Measurements from ENCODE around the gene AP1G1. TPM values are rescaled to one million over a fixed set of nuclear protein-coding genes. Genes with fewer than 3 reads are reported as not detected.

AP1G1 gene
- total and polyA plus RNA-seq, 2 donors: 24.1 to 26.7 TPM

DNA sequence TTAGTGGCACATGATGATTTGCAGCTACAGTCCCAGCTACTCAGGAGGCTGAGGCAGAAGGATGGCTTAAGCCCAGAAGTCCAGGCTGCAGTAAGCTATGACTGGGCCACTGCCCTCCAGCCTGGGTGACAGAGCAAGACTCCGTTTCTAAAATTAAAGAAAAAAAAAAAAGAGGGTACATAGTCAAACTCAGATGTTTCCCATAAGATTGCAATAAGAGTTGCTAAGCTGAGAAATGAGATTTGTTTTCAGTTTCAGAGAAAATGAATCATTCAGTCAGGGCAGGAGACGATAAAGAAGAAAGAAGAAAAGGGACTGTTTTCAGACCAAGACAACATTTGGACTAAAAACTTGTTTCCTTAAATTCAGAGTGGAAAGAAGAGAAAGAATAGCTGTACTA lies 54.0 kb downstream of the AP1G1 start:
- no peak for DNase-seq (ENCODE audit: low read depth in 6 of 9, low spot score in 9 of 9)
- Histone ChIP-seq H3K4me3 (ENCODE audit: low read length in 2 of 2) (no peak overlapping the region), H3K36me3 (ENCODE audit: control insufficient read depth in 2 of 2, insufficient read depth in 2 of 2, low read length in 1 of 2) (peaks cover 46 to 65% of the 10 kb centered on the region in 2 donors), H3K27me3 (ENCODE audit: control insufficient read depth in 2 of 2, insufficient read depth in 1 of 2, low read length in 1 of 2) (no peaks in the 10 kb centered on the region), H3K27ac (ENCODE audit: low read depth in 1 of 2, low read length in 1 of 2) (no peak overlapping the region), H3K9me3 (ENCODE audit: control insufficient read depth in 2 of 2, insufficient read depth in 1 of 2, low read length in 1 of 2) (no peaks in the 10 kb centered on the region), H3K4me1 (ENCODE audit: control insufficient read depth in 2 of 2, insufficient read depth in 2 of 2, low read length in 2 of 2) (no peaks in the 10 kb centered on the region)
- 93% methylated on average over 2 of the region's 2 CpGs for WGBS

DNA sequence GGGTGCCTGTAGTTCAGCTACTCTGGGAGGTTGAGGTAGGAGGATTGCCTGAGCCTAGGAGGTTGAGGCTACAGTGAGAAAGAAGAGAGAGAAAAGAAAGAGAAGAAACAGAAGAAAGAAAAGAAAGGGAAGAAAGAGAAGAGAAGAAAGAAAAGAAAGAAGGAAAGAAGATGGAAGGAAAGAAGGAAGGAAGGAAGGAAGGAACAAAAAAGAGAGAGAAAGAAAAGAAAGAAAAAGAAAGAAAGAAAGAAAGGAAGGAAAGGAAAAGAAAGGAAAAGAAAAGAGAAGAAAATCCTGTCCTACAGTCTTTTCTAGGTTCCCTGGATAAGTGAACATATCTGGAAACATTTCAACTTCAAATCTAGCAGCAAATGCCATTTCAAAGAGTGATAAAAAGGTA lies 54.5 kb downstream of the AP1G1 start:
- Histone ChIP-seq H3K9me3 (ENCODE audit: control insufficient read depth in 2 of 2, insufficient read depth in 1 of 2, low read length in 1 of 2) (no peaks in the 10 kb centered on the region), H3K36me3 (ENCODE audit: control insufficient read depth in 2 of 2, insufficient read depth in 2 of 2, low read length in 1 of 2) (peaks cover 49 to 69% of the 10 kb centered on the region in 2 donors), H3K27me3 (ENCODE audit: control insufficient read depth in 2 of 2, insufficient read depth in 1 of 2, low read length in 1 of 2) (no peaks in the 10 kb centered on the region), H3K4me1 (ENCODE audit: control insufficient read depth in 2 of 2, insufficient read depth in 2 of 2, low read length in 2 of 2) (no peaks in the 10 kb centered on the region), H3K27ac (ENCODE audit: low read depth in 1 of 2, low read length in 1 of 2) (no peak overlapping the region), H3K4me3 (ENCODE audit: low read length in 2 of 2) (no peak overlapping the region)
- DNase-seq (ENCODE audit: low read depth in 6 of 9, low spot score in 9 of 9): no peak

DNA sequence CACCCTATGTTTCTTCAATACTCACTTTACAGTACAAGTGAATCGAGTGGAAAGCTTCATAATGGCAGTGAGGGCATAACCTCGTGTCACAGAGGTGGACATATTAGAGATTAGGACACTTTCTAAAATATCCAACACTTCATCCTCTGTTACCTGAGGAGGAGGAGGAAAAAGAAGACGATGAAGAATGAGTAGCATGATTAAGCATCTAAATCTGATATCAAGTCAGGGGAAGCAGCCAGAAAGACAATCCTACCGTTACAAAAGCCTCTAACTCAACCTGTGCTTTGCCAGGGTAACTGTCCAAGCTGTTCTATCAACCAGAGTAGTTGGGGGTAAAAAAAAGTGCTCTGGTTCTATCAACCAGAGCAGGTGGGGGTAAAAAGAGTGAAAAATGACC lies 60.4 kb downstream of the AP1G1 start:
- H3K27me3 ChIP-seq (ENCODE audit: control insufficient read depth in 2 of 2, insufficient read depth in 1 of 2, low read length in 1 of 2): no peaks in the 10 kb centered on the region
- DNase-seq (ENCODE audit: low read depth in 6 of 9, low spot score in 9 of 9): no peak
- no peaks in the 10 kb centered on the region for H3K4me1 ChIP-seq (ENCODE audit: control insufficient read depth in 2 of 2, insufficient read depth in 2 of 2, low read length in 2 of 2)
- no peak overlapping the region for H3K27ac ChIP-seq (ENCODE audit: low read depth in 1 of 2, low read length in 1 of 2)
- H3K36me3 ChIP-seq (ENCODE audit: control insufficient read depth in 2 of 2, insufficient read depth in 2 of 2, low read length in 1 of 2): peaks cover 42 to 60% of the 10 kb centered on the region in 2 donors
- WGBS: 97% methylated on average over 4 of the region's 4 CpGs
- no peak overlapping the region for H3K4me3 ChIP-seq (ENCODE audit: low read length in 2 of 2)
- no peaks in the 10 kb centered on the region for H3K9me3 ChIP-seq (ENCODE audit: control insufficient read depth in 2 of 2, insufficient read depth in 1 of 2, low read length in 1 of 2)

DNA sequence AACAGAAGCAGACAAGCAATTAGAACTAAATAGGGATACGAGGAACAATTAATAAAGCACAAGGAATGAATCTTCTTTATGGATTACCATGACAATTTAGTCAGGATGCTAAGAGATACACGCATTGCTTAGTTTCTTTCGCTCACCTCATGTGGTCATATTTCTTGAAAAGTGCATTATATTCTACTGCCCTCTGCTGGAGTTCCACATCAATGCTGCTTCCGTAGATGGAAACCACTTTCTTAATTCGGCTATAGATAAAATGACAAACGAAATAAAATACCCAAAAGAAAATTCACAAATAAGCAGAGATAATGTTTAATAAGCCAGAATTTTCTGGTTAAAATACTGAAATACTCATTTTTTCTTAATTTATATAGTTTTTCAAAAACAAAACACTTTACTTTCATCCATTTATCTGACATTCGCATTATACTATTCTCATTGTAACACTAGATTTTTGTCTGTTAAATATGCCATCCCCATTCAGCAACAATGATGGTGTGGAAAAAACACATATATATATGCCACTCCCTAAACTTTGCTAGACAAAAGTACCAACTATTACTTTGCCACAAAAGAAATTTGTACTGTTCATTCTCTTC lies 62.1 kb downstream of the AP1G1 start:
- Histone ChIP-seq H3K27me3 (ENCODE audit: control insufficient read depth in 2 of 2, insufficient read depth in 1 of 2, low read length in 1 of 2) (no peaks in the 10 kb centered on the region), H3K27ac (ENCODE audit: low read depth in 1 of 2, low read length in 1 of 2) (no peak overlapping the region), H3K4me3 (ENCODE audit: low read length in 2 of 2) (no peak overlapping the region), H3K9me3 (ENCODE audit: control insufficient read depth in 2 of 2, insufficient read depth in 1 of 2, low read length in 1 of 2) (no peaks in the 10 kb centered on the region), H3K4me1 (ENCODE audit: control insufficient read depth in 2 of 2, insufficient read depth in 2 of 2, low read length in 2 of 2) (no peaks in the 10 kb centered on the region), H3K36me3 (ENCODE audit: control insufficient read depth in 2 of 2, insufficient read depth in 2 of 2, low read length in 1 of 2) (peaks cover 41 to 59% of the 10 kb centered on the region in 2 donors)
- peak in 6 of 9 donors; percentile 15 to 62 (median 24) for DNase-seq (ENCODE audit: low read depth in 6 of 9, low spot score in 9 of 9)
- WGBS: 70% methylated on average over 7 of the region's 7 CpGs

DNA sequence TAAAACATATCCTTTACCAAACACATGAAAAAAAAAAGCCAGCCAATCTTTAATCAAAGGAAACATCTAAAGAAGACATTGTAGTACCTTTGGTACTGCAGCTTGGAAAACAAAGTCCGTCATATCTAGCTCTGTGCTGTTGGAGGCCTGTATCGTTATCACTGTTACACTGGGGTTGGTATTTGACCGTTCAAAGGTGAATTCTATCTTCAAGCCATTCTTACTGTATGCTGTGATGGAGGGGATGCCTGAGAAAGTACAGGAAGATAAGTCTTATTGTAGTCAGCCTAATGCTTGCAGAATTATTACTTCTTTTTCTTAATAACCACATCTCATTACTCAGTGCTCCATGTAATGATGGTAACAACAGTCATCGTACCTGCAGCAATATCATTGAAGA lies 69.8 kb downstream of the AP1G1 start:
- Histone ChIP-seq H3K27me3 (ENCODE audit: control insufficient read depth in 2 of 2, insufficient read depth in 1 of 2, low read length in 1 of 2) (no peaks in the 10 kb centered on the region), H3K27ac (ENCODE audit: low read depth in 1 of 2, low read length in 1 of 2) (no peak overlapping the region), H3K4me1 (ENCODE audit: control insufficient read depth in 2 of 2, insufficient read depth in 2 of 2, low read length in 2 of 2) (no peaks in the 10 kb centered on the region), H3K9me3 (ENCODE audit: control insufficient read depth in 2 of 2, insufficient read depth in 1 of 2, low read length in 1 of 2) (no peaks in the 10 kb centered on the region), H3K4me3 (ENCODE audit: low read length in 2 of 2) (no peak overlapping the region), H3K36me3 (ENCODE audit: control insufficient read depth in 2 of 2, insufficient read depth in 2 of 2, low read length in 1 of 2) (peaks cover 29 to 60% of the 10 kb centered on the region in 2 donors)
- DNase-seq (ENCODE audit: low read depth in 6 of 9, low spot score in 9 of 9): no peak
- over 99% methylated on average over 4 of the region's 4 CpGs for WGBS

DNA sequence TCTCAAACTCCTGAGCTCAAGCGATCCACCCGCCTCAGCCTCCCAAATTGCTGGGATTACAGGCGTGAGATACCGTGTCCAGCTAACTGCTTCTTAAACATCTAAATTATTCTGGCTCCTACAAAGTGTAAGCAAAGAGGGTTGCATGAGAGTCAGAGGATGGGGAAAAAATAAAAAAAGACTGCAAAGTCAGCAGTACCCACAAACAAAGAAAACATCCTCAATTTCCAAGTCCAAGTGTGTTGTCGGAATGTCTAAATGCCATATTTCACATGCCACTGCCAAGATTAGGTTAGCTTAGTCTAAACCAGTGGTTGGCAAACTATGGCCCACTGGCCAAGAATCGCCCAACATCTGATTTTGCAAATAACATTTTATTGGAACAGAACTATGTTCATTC lies 71.1 kb downstream of the AP1G1 start:
- Histone ChIP-seq H3K4me1 (ENCODE audit: control insufficient read depth in 2 of 2, insufficient read depth in 2 of 2, low read length in 2 of 2) (no peaks in the 10 kb centered on the region), H3K27me3 (ENCODE audit: control insufficient read depth in 2 of 2, insufficient read depth in 1 of 2, low read length in 1 of 2) (no peaks in the 10 kb centered on the region), H3K36me3 (ENCODE audit: control insufficient read depth in 2 of 2, insufficient read depth in 2 of 2, low read length in 1 of 2) (peaks cover 26 to 61% of the 10 kb centered on the region in 2 donors), H3K9me3 (ENCODE audit: control insufficient read depth in 2 of 2, insufficient read depth in 1 of 2, low read length in 1 of 2) (no peaks in the 10 kb centered on the region), H3K4me3 (ENCODE audit: low read length in 2 of 2) (no peak overlapping the region), H3K27ac (ENCODE audit: low read depth in 1 of 2, low read length in 1 of 2) (no peak overlapping the region)
- DNase-seq (ENCODE audit: low read depth in 6 of 9, low spot score in 9 of 9): no peak
- 99% methylated on average over 6 of the region's 6 CpGs for WGBS

DNA sequence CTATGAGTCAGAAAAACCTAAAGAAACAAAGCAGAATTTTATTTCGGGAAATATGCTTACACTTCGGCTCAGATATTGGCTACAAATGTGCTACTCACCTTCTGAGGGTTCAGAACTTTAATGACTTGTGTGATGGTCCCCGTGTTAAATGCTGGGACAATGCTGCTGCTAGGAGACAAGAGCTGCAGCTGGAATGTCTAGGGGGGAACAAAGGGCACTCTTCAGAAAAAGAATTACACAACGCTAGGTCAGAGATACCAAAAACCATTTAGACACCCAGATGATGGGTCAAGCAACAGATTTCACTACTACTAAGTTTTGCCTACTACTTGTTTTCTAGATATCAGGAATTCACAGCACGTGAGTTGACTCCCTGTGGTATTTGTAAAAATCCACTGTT lies 74.1 kb downstream of the AP1G1 start:
- no peak for DNase-seq (ENCODE audit: low read depth in 6 of 9, low spot score in 9 of 9)
- Histone ChIP-seq H3K4me3 (ENCODE audit: low read length in 2 of 2) (no peak overlapping the region), H3K9me3 (ENCODE audit: control insufficient read depth in 2 of 2, insufficient read depth in 1 of 2, low read length in 1 of 2) (no peaks in the 10 kb centered on the region), H3K4me1 (ENCODE audit: control insufficient read depth in 2 of 2, insufficient read depth in 2 of 2, low read length in 2 of 2) (no peaks in the 10 kb centered on the region), H3K36me3 (ENCODE audit: control insufficient read depth in 2 of 2, insufficient read depth in 2 of 2, low read length in 1 of 2) (peaks cover 31 to 66% of the 10 kb centered on the region in 2 donors), H3K27ac (ENCODE audit: low read depth in 1 of 2, low read length in 1 of 2) (no peak overlapping the region), H3K27me3 (ENCODE audit: control insufficient read depth in 2 of 2, insufficient read depth in 1 of 2, low read length in 1 of 2) (no peaks in the 10 kb centered on the region)
- WGBS: 97% methylated on average over 5 of the region's 5 CpGs

DNA sequence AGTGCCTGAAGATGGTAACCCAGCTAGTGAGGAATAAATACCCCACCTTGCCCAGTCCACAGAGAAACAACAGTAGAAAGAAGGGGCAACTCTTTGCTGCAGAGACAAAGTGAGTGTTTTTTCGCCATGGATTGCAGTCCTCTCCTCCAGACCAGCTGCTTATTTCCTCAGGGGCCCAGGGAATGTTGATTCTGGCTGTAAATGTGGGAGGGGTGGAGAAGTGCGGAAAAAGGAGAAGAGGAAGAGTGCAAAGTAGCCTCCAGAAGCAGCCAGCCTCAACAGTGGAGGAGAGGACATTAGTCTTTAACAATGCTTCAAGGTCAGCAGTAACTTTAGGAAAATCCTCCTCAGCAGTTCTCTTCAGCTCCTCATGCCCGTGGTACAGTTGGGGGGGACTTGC lies 76.0 kb downstream of the AP1G1 start:
- H3K4me1 ChIP-seq (ENCODE audit: control insufficient read depth in 2 of 2, insufficient read depth in 2 of 2, low read length in 2 of 2): no peaks in the 10 kb centered on the region
- no peak overlapping the region for H3K4me3 ChIP-seq (ENCODE audit: low read length in 2 of 2)
- H3K27ac ChIP-seq (ENCODE audit: low read depth in 1 of 2, low read length in 1 of 2): no peak overlapping the region
- 98% methylated on average over 3 of the region's 3 CpGs for WGBS
- peaks cover 21 to 51% of the 10 kb centered on the region in 2 donors for H3K36me3 ChIP-seq (ENCODE audit: control insufficient read depth in 2 of 2, insufficient read depth in 2 of 2, low read length in 1 of 2)
- DNase-seq (ENCODE audit: low read depth in 6 of 9, low spot score in 9 of 9): no peak
- no peaks in the 10 kb centered on the region for H3K27me3 ChIP-seq (ENCODE audit: control insufficient read depth in 2 of 2, insufficient read depth in 1 of 2, low read length in 1 of 2)
- no peaks in the 10 kb centered on the region for H3K9me3 ChIP-seq (ENCODE audit: control insufficient read depth in 2 of 2, insufficient read depth in 1 of 2, low read length in 1 of 2)

DNA sequence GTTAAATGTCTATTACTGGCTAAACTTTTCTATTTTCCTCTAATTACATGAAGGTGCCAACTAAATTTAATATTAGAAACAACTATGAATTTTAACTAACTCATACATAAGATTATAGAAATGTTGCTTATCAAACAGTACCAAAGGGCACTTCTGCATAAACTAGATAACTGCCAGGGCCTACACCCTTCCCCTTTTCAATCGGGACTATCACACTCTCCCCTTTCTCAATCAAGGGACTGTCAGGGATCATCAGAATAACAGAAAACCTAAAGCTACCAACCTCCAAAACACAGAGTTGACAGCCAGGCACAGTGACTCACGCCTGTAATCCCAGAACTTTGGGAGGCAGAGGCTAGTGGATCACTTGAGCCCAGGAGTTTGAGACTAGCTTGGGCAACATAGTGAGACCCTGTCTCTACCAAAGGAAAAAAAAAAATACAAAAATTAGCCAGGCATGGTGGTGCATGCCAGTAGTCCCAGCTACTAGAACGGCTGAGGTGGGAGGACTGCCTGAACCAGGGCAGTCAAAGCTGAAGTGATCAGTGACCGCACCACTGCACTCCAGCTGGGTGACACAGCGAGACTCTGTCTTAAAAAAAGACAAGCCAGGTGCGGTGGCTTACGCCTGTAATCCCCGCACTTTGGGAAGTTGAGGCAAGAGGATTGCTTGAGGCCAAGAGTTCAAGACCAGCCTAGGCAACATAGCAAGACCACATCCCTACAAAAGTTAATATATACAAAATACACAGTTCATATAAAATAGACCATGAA lies 80.9 kb downstream of the AP1G1 start:
- H3K27me3 ChIP-seq (ENCODE audit: control insufficient read depth in 2 of 2, insufficient read depth in 1 of 2, low read length in 1 of 2): peaks cover 4 to 6% of the 10 kb centered on the region in 2 donors
- WGBS: 90% methylated on average over 8 of the region's 8 CpGs
- H3K4me1 ChIP-seq (ENCODE audit: control insufficient read depth in 2 of 2, insufficient read depth in 2 of 2, low read length in 2 of 2): peaks cover 3 to 8% of the 10 kb centered on the region in 2 donors
- no peak overlapping the region for H3K27ac ChIP-seq (ENCODE audit: low read depth in 1 of 2, low read length in 1 of 2)
- H3K4me3 ChIP-seq (ENCODE audit: low read length in 2 of 2): no peak overlapping the region
- no peak for DNase-seq (ENCODE audit: low read depth in 6 of 9, low spot score in 9 of 9)
- H3K9me3 ChIP-seq (ENCODE audit: control insufficient read depth in 2 of 2, insufficient read depth in 1 of 2, low read length in 1 of 2): no peaks in the 10 kb centered on the region
- peaks cover 7 to 19% of the 10 kb centered on the region in 2 donors for H3K36me3 ChIP-seq (ENCODE audit: control insufficient read depth in 2 of 2, insufficient read depth in 2 of 2, low read length in 1 of 2)

All from thymus (tissue), 11 donors.